ENCODE data around the gene SLC44A1.

The SLC44A1 gene

DNA sequence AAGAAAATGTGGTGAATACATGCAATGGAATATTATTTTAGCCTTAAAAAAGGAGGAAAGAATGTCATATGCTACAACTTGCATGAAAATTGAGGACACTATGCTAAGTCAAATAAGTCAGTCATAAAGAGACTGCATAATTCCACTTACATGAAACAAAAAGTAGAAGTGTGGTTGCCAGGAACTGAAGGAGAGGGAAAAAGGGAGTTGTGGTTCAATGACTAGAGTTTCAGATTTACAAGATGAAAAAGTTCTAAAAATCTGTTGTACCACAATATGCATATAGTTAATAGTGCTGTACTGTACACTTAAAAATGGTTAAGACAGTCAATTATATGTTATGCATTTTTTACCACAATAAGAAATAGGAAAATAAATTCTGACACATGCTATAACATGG is 95.4 kb downstream of the SLC44A1 start:
- no peak for DNase-seq (ENCODE audit: low read depth)

DNA sequence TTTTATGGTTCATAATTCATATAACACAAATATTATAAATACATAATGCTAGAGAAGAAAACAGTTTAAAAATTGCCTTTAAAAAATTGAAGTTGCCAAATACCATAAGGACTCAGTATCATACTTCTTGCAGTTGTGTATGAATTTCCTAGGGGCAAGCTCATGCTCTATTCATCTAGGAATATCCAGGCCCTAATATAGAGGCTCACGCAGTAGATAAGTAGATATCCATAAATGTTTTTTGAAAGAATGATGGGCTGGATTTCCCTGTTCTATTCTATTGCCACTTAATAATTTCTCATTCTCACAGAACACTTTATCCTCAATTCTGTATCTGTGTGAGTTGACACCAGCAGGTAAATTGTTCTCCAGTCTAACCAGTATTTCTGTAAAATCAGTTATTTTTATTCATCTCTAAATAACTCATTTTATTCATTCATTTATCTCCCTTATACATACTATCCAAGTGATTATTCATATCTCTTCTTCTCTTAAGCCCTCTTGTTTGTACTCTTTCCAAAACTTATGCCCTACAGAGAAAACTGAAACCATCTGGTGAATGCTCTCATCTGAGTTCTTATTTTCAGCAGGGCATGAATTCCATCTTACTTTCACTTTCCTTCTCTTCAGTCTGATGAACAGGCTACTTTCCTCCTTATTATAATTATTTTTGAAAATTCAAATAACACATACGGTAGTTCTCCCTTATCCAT is 97.1 kb downstream of the SLC44A1 start:
- DNase-seq (ENCODE audit: low read depth): no peak

DNA sequence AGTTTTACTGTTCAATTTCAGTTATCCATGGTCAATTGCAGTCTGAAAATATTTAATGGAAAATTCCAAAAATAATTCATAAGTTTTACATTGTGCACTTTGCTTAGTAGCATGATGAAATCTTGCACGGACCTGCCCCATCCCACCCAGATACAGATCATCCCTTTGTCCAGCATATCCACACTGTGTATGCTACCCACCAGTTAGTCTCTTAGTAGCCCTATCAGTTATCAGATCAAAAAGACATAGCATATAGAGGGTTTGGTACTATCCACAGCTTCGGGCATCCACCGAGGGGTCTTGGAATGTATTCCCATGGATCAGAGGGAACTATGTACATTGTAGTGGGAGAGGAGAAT is 97.7 kb downstream of the SLC44A1 start:
- DNase-seq (ENCODE audit: low read depth): no peak

DNA sequence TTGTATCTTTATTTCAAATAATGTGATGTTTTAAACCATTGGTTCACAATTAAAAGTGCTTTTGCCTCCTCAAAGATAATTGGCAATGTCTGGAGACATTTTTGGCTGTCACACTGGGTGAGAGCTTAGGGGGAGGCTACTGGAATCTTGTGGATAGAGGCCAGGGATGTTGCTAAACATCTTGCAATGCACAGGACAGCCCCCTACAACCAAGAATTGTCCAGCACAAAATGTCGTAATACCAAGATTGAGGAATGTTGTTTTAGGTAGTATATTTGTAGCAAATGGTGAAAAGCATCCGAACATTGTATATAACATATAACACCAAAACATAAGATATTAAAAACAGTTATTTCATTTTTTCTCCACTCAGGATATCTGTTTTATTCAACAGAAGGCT is 99.8 kb downstream of the SLC44A1 start:
- no peak for DNase-seq (ENCODE audit: low read depth)

DNA sequence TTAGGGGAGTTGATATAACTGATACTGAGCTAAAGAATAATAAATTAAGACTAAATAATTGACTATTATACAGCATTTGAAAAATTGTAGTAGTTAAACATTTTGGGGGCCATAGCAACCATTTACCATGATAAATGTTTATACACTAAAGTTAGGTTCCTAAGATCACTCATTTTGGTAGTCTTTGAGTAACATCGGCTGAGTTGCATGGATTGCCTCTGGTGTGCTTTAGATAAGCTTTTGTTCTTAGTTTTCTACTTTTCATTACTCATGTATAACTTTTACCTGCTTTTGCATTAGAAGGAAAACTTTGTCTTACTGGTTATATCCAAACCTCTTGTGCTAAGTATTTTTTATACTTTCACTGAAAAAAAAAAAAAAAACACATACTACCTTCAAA is 101.2 kb downstream of the SLC44A1 start:
- no peak for DNase-seq (ENCODE audit: low read depth)

DNA sequence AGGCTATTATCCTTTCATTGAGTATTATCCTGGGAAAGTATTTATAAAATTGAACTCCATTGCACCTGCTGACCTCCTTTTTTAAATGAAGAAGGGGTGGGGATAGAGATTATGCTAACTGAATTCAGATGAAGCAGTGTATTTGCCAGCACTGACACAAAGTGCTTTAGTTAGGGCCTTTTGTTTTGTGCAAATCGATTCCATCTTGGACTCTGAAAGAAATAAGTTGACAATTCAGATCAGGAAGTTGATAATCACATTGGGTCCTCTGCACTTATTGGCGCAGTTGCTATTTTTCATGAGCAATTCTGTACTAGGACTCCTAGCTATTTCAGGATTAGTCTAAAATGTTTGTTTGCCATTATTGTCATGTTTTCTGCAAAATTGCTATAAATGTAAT is 101.8 kb downstream of the SLC44A1 start:
- no peak for DNase-seq (ENCODE audit: low read depth)

DNA sequence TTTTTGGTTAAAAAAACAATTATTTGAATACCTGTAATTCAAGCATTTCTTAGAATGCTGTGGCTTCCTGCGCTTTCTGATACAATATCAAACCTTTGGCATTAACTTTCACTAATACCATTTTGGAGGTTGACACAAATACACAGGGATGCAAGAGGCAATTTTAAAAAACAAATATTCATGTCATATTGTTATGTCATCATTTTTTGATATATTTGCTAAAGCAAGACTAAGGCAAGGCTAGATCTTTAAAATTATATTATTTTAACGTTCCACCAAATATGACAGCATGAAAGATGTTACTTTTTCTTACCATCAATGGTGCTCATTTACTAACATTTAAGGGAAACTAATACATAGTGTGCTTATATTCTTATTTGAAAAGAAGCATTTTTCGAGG is 110.0 kb downstream of the SLC44A1 start:
- no peak for DNase-seq (ENCODE audit: low read depth)

DNA sequence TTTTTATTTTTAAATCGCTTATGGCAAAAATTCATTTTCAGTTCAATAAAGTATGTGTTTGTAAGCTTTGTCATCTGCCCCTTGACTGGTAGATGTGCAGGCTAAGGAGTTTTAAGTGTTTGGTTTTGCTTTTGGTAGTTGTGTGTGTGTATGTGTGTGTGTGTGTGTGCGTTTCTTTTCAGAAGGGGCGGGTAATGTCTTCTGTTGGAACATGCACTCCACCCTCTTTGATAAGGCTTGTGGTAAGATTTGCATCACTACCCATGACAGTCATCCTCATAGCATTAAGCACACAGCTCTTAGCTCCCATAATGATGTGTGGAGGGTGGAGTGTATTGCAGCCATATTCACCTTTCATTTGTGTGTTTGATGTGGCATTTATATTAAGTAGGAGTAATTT is 111.3 kb downstream of the SLC44A1 start:
- DNase-seq (ENCODE audit: low read depth): no peak

DNA sequence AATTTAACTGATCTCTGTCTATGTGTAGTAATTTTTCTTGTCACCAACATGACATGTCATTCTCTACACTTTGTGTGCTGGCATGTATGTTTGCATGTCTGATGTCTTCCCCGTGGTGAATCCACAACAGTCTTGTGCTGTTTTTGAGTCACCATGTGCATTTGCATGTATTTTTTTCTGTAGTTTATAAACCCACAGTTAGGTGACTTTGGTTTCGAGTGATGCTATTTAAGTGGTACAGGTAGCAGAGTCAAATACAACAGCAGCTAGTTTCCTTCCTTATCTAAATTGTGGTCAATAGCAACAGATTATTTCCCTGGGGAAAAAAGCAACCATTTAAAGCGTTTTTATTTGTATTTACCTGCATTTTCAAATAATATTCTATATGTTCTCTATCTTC is 113.5 kb downstream of the SLC44A1 start:
- no peak for DNase-seq (ENCODE audit: low read depth)

DNA sequence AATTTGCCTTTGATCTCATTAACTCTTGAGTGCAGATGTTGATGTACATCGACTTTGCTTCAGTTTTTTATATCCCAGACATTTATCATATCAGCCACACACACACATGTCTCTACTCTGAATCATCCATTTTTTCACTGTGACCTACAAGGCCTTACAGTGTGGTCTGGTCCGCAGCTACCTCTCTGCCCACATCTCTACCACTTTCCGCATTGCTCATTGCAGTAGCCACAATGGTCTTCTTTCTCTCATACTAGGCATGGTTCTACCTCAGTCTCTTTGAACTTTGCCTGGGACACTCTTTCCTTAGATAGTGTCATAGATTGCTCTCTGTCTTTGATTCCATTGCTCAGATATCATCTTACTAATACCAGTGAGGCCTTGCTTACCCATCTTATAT is 115.4 kb downstream of the SLC44A1 start:
- DNase-seq (ENCODE audit: low read depth): no peak

DNA sequence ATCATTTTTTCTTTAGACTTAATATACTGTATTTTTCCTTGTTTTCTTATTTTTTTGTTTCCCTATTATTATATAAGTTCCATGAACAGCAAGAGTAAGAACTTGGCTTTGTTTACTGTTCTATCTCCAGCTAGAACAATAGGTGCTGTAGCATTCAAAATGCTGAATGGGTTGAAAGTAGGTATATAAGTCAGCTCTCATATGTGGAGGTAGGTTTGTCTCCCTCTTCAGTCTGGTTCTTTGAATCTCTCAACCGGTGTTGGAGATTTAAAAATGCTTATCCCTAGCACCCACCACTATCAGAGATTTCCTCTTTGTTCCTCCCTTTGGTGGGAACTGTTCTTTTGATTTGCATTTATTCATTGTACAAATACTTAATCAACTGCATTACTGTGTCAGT is 115.9 kb downstream of the SLC44A1 start:
- DNase-seq (ENCODE audit: low read depth): no peak

DNA sequence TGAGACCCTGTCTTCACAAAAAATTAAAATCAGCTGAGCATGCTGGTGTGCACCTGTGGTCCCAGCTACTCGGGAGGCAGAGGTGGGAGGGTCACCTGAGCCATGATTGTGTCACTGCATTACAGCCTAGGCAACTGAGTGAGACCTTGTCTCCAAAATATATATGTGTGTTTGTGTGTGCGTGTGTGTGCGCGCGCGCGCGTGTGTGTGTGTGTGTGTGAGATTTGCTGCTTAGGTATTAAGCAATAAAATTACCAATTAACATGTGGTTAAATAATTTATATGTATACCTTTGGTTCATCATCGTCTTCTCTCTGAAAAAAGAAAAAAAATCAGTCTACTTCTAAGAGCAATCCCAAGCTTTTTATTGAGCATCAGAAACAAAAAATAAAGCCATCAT is 117.4 kb downstream of the SLC44A1 start:
- DNase-seq (ENCODE audit: low read depth): no peak

DNA sequence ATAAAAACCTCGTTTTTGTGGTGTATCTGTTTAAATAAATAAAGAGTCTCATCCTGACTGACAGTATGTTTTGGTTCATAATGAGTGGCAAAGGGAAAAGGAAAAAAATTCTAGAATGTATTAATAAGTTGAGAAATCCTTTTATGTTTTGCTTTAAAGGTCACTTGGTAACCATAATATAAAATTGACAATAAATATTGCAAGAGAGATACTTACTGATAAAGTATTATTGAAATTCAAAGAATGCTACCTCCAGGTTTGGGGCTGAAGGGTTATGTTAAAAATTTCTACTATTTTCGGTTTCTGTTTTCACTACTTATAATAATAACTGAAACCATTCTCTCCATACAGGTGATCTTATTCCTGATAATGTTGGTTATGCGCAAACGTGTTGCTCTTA is 118.0 kb downstream of the SLC44A1 start:
- no peak for DNase-seq (ENCODE audit: low read depth)

DNA sequence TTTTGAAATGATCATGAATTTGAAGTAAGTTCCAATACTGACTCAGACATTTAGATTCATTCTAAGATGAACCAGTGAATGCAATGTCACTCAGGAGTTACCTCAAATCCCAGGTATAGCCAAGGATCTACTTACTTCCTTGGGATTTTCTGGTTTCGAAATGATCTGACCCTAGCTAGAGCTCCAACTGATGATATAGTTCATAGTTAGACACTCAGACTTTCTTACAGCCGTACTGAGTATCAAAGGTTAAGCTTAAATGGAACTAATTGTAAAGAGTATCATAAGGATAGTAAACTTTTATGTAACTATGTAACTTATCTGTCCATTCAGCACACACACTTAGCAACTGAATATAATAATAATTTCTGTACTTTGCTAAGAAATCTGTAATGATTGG is 119.4 kb downstream of the SLC44A1 start:
- DNase-seq (ENCODE audit: low read depth): no peak

DNA sequence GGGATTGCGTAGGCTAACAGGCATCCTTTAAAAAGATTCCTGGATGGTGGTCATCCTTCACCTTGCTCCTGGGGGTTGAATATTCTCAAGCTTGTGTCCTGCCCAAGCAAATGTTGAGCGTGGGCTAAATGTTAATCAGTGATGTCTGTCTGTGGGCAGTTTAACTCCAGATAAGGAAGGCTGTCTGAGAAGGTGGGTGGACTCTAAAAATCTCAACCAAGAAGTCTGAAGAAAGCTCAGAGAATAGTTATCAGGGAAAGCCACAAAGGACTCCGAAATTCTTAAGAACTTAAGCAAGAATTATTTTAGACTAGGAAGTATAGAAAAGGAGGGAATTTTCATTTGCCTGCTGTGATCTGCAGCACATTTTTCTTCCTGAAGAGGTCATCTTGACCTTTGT is 125.5 kb downstream of the SLC44A1 start:
- no peak for DNase-seq (ENCODE audit: low read depth)

DNA sequence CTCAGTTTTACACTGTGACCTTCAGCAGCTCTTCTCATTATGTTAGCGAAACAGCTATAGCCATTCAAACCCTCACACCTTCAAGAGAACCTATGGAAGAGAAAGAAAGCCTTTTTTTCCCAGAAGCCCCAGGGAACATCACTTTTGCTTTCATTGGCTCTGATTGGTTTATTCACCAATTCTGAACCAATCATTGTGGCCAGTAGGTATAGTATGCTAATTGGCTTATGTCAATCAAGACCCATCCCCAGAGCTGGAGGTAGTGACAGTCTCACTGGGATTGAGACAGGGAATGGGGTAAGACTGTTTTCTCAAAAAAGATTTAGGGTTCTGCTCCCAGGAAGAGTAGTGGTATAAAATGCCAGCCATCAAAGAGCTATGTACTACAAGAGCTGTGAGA is 129.3 kb downstream of the SLC44A1 start:
- DNase-seq (ENCODE audit: low read depth): no peak

DNA sequence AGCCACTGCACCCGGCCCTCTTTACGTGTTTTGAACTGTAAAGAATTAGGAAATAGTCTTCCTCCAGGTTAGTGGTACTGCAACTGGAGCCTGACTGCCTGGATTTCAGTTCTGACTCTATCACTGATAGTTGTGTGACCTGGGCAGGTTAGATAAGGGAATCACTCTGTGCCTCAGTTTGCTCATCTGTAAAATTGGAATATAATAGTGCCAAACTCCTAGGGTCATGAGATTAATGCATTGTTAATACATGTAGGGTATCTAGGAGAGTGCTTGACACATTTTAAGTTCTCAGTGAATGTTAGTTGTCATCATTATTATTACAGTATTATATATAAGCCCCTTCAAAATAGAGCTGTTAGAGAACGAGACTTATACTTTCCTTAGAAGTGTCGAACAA is 130.9 kb downstream of the SLC44A1 start:
- no peak for DNase-seq (ENCODE audit: low read depth)

DNA sequence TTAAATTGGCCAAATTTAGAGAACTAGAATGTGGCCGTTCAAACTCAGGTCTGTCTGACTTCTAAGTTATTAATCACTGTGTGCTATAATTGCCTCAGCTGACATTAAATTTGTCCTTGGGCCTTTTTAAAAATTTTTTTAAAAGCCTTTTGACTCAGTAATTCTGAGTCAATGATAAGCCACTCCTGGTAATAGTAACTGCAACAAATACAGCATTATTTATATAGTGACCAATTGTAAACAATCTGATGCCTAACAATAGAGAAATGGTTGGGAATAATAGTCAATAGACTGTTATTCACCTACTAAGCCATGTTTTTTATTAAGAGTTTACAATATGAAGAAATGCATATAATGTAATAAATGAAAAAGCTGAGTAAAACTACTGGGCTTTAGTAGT is 132.4 kb downstream of the SLC44A1 start:
- DNase-seq (ENCODE audit: low read depth): no peak

DNA sequence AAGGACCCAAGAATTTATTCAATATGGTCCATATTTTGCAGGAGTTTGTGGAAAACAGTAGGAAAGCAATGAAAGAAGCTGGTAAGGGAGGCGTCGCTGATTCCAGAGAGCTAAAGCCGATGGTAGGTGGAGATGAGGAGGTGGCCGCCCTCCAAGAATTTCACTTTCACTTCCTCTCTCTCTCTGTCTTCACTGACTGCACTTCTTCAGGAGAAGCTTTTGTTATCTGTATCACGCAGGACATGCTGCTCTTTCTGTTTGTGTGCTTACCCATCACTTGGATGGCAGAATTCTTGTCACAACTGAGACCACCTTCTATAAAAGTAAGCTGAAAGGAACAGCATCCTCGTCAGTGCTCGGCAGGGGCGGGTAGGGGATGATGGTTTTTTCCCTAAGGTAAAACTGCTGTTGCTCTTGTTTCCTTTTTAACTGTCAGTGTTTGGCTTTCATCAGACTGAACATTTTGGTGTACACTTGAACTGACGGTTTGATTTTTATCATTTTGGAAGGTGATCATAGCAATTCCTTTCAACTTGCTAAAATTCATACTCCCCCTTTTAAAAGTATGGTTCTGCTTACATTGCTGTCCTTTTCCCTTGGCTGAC is 141.0 kb downstream of the SLC44A1 start:
- DNase-seq (ENCODE audit: low read depth): no peak

DNA sequence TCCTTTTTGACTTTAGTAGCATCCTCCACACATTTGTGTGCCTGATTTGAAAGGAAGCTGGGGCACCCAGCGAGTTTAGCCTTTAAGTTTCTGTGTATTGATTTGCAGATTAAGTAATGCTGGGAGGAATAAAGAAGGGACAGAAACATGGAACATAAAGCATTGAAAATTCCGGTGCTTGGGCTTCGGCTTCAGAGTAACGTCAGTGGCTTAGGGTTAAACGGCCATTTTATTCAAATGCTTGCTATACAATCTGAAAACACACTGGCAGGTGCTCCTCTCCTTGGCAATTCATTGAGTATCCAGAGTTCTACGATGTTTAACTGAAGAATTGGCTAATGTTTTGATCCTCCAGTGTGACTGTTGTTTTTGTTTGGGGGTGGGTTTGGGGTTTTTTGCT is 145.3 kb downstream of the SLC44A1 start:
- no peak for DNase-seq (ENCODE audit: low read depth)

DNA sequence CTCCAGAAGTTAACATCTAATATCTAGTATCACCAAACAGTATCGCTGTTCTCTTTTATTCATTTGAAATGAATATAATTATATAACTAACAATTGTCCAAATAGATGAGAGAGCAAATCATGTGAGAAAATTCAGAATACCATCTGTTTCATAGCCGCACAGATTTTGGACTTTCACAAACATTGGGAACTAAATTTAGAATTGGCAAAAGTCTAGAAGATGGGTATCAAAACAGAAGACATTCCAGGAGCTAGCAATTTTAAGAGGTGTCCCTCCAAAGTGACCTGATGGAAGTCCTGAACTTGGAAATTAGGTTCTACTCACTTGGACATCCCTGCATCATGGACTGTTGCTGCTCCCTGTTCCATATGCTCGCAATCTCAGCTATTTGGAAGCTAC is 146.4 kb downstream of the SLC44A1 start:
- no peak for DNase-seq (ENCODE audit: low read depth)

DNA sequence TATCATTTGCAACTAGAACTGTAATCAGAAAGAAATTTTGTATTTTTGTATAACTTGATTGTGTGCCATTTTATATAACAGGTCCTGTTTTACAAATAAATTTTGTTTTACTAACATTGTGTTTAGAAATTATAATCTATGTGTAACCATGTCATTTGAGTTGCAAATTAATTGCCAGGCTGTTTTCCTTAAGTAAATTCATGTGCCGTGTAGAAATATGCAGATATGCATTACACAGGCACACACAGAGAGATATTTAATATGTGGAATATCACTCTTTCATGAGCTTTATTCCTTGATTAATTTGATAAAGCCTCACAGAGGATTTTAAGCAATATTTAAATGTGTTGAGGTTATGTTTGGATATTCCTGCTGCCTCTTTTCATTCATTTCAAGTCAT is 146.8 kb downstream of the SLC44A1 start:
- DNase-seq (ENCODE audit: low read depth): no peak

DNA sequence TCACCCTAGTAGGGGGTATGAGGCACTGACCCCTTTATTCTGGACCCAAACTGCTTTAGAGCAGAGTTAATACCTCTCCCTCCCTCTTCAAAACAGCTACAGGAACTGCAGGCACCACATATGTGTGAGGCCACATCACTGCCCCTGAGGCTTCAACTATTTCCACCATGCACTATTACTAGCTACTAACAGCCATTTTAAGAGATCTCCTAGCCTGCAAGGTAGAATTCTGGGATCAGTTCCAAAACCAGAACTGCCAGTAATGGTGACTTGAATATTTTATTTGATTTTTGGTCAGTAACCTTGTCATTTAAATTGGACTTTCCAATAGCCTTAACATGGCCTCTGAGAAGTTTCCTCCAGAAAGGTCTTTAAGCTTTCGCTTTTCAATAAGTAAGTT is 148.1 kb downstream of the SLC44A1 start:
- no peak for DNase-seq (ENCODE audit: low read depth)

DNA sequence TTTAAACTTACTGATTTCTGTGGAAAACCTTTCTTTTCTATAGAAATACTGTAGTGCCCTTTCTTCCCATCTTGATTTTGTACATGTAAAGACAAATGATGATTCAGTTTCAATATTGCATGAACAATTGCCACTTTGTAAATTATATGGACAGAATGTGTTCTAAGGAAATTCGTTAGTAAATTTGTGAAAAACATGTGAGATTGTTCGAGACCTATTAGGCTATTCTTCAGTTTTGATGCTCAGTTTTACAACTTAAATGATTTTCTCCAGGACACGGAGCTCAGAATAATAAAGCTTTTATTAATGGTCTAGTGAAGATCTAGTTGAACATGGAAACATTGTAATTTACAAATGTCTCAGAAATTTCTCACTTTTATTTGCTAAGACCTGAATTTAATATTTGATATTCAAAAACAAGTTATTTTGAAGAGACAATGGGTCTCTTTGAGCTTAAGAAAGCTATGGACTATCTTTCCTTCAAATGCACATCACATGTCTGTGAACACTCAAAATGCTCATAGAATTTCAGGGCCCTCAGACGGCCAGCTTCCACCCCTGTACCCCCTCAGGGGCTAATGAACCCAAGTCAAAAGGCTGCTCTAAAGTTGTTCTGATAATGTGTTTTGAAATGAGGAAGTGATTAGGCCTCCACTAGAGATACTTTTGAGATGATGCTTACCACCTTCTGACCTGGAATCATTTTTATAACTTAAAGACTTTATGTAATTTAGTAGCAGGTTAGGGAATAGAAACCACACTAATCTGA is 149.3 kb downstream of the SLC44A1 start:
- no peak for DNase-seq (ENCODE audit: low read depth)
